IMR-90 (cell line): ENCODE results near the gene PSMA7. TPM values are rescaled to one million over a fixed set of nuclear protein-coding genes. Genes with fewer than 3 reads are reported as not detected.

Experiments
- ATAC-seq: fragments of 200-7000 bp; cut with Tn5 transposase; 2 replicates; pipeline ENCODE4 v1.9.1; 2020; ENCODE audit warnings: low read depth, mild to moderate bottlenecking, moderate library complexity
- BruUV-seq: library from RNA; stranded (reverse); fragments of 400-500 nt; replicated peaks from 2 replicates; lab custom pipeline; 2021; lab: Mats Ljungman, UMichigan
- CTCF ChIA-PET: fragments of 300-600 bp; formaldehyde crosslinking; extraction: SDS; loops from one replicate; lab custom pipeline; 2021; ENCODE audit warnings: antibody characterized with exemption; lab: Yijun Ruan, JAX
- POLR2A ChIA-PET: fragments of 300-600 bp; sonication (Branson Sonifier 250); formaldehyde crosslinking; loops from one replicate; lab custom pipeline; 2022; ENCODE audit warnings: antibody characterized with exemption; ENCODE audit not compliant: unreplicated experiment; lab: Charles Lee
- DNase-seq: peaks from one replicate; pipeline ENCODE4 v3.0.0; 2013
- H2AFZ ChIP-seq: replicated peaks from 2 replicates; pipeline ENCODE3; 2013; ENCODE audit warnings: low read length, mild to moderate bottlenecking; ENCODE audit not compliant: poor library complexity
- H2AK5ac ChIP-seq: 2 replicates; pipeline ENCODE4 v1.6.1; 2013; ENCODE audit warnings: low read depth, low read length, inconsistent platforms
- H2AK9ac ChIP-seq: replicated peaks from 2 replicates; pipeline ENCODE3; 2013; ENCODE audit warnings: mild to moderate bottlenecking, low read depth, low read length, moderate library complexity; ENCODE audit not compliant: poor library complexity
- H2BK120ac ChIP-seq: 2 replicates; pipeline ENCODE4 v1.6.1; 2013; ENCODE audit warnings: low read depth, low read length, inconsistent platforms
- H2BK15ac ChIP-seq: 3 replicates; pipeline ENCODE4 v1.6.1; 2013; ENCODE audit warnings: low read depth, low read length, inconsistent platforms
- H2BK20ac ChIP-seq: 2 replicates; pipeline ENCODE4 v1.6.1; 2013; ENCODE audit warnings: low read depth, mild to moderate bottlenecking, inconsistent platforms, low read length, moderate library complexity
- H2BK5ac ChIP-seq: 2 replicates; pipeline ENCODE4 v1.6.1; 2013; ENCODE audit warnings: mild to moderate bottlenecking, low read depth, low read length, inconsistent platforms; ENCODE audit not compliant: poor library complexity, severe bottlenecking
- H3K14ac ChIP-seq: replicated peaks from 2 replicates; pipeline ENCODE4 v1.6.1; 2013; ENCODE audit warnings: low read depth, low read length, inconsistent platforms
- H3K18ac ChIP-seq: 2 replicates; pipeline ENCODE4 v1.6.1; 2013; ENCODE audit warnings: low read depth, low read length, control low read depth
- H3K23ac ChIP-seq: 2 replicates; pipeline ENCODE4 v1.6.1; 2013; ENCODE audit warnings: low read depth, low read length, inconsistent platforms
- H3K27ac ChIP-seq: 2 replicates; pipeline ENCODE4 v1.5.1; 2013; ENCODE audit warnings: mild to moderate bottlenecking, control low read depth, low read length; ENCODE audit not compliant: insufficient read depth
- H3K27me3 ChIP-seq: 2 replicates; pipeline ENCODE4 v1.6.1; 2013; ENCODE audit warnings: low read length; ENCODE audit not compliant: control insufficient read depth, insufficient read depth
- H3K36me3 ChIP-seq: 2 replicates; pipeline ENCODE4 v1.6.1; 2013; ENCODE audit warnings: low read length, mixed read lengths; ENCODE audit not compliant: control insufficient read depth, insufficient read depth
- H3K4ac ChIP-seq: 2 replicates; pipeline ENCODE4 v1.6.1; 2013; ENCODE audit warnings: low read depth, low read length, inconsistent platforms
- H3K4me1 ChIP-seq: 2 replicates; pipeline ENCODE4 v1.6.1; 2013; ENCODE audit warnings: low read length, mixed read lengths; ENCODE audit not compliant: control insufficient read depth, insufficient read depth
- H3K4me2 ChIP-seq: 2 replicates; pipeline ENCODE4 v1.6.1; 2013; ENCODE audit warnings: low read depth, mild to moderate bottlenecking, control low read depth, low read length, moderate library complexity
- H3K4me3 ChIP-seq: 2 replicates; pipeline ENCODE4 v1.5.1; 2013; ENCODE audit warnings: low read depth, mild to moderate bottlenecking, control low read depth, low read length, moderate library complexity; ENCODE audit not compliant: insufficient read depth
- H3K56ac ChIP-seq: 2 replicates; pipeline ENCODE4 v1.6.1; 2013; ENCODE audit warnings: low read length, inconsistent platforms; ENCODE audit not compliant: insufficient read depth; ENCODE audit errors: extremely low read depth
- H3K79me1 ChIP-seq, 2 experiments: 2 replicates each; pipeline ENCODE4 v1.6.1; 2013; ENCODE audit warnings: low read length in 2 of 2, inconsistent platforms in 1 of 2, low read depth in 1 of 2
- H3K9ac ChIP-seq: 2 replicates; pipeline ENCODE4 v1.6.1; 2013; ENCODE audit warnings: low read depth, low read length, control low read depth
- H3K9me1 ChIP-seq: 2 replicates; pipeline ENCODE4 v1.6.1; 2013; ENCODE audit warnings: low read length, inconsistent platforms; ENCODE audit not compliant: insufficient read depth
- H3K9me3 ChIP-seq: 2 replicates; pipeline ENCODE4 v1.6.1; 2013; ENCODE audit warnings: low read length; ENCODE audit not compliant: control insufficient read depth, insufficient read depth
- H4K20me1 ChIP-seq: 2 replicates; pipeline ENCODE4 v1.6.1; 2013; ENCODE audit warnings: low read length, inconsistent platforms; ENCODE audit not compliant: insufficient read depth
- H4K5ac ChIP-seq: 2 replicates; pipeline ENCODE4 v1.6.1; 2013; ENCODE audit warnings: mild to moderate bottlenecking, low read depth, low read length, control low read depth
- H4K8ac ChIP-seq, 2 experiments: 2 replicates each; pipeline ENCODE4 v1.6.1; 2013; ENCODE audit warnings: low read depth in 2 of 2, low read length in 2 of 2, control low read depth in 1 of 2, inconsistent platforms in 1 of 2
- H4K91ac ChIP-seq: 2 replicates; pipeline ENCODE4 v1.6.1; 2013; ENCODE audit warnings: low read depth, low read length, inconsistent platforms; ENCODE audit not compliant: insufficient read depth
- BHLHE40 ChIP-seq: fragments of 150-350 bp; IDR thresholded peaks from 2 replicates; pipeline ENCODE4 v1.6.1; 2016; ENCODE audit warnings: mild to moderate bottlenecking, low read depth, low read length
- CEBPB ChIP-seq: IDR thresholded peaks from 2 replicates; pipeline ENCODE4 v1.6.1; 2012; ENCODE audit warnings: low read depth, low read length, improper control_type of control experiment
- CHD1 ChIP-seq: IDR thresholded peaks from 2 replicates; pipeline ENCODE4 v1.6.1; 2012; ENCODE audit warnings: low read depth, low read length, improper control_type of control experiment
- FOS ChIP-seq: fragments of 150-350 bp; IDR thresholded peaks from 2 replicates; pipeline ENCODE4 v1.6.1; 2016; ENCODE audit warnings: low read depth, low read length
- MAFK ChIP-seq: IDR thresholded peaks from 2 replicates; pipeline ENCODE4 v1.6.1; 2012; ENCODE audit warnings: low read depth, low read length, improper control_type of control experiment
- MAZ ChIP-seq: IDR thresholded peaks from 2 replicates; pipeline ENCODE4 v1.6.1; 2012; ENCODE audit warnings: low read depth, mild to moderate bottlenecking, low read length, improper control_type of control experiment, moderate library complexity, borderline replicate concordance
- MXI1 ChIP-seq: IDR thresholded peaks from 2 replicates; pipeline ENCODE4 v1.6.1; 2012; ENCODE audit warnings: low read depth, mild to moderate bottlenecking, low read length, moderate library complexity, borderline replicate concordance
- NFE2L2 ChIP-seq: fragments of 150-350 bp; IDR thresholded peaks from 2 replicates; pipeline ENCODE4 v1.6.1; 2016; ENCODE audit warnings: low read depth, mild to moderate bottlenecking, low read length
- POLR2A ChIP-seq: IDR thresholded peaks from 2 replicates; pipeline ENCODE4 v1.6.1; 2012; ENCODE audit warnings: mild to moderate bottlenecking, low read depth, low read length
- RAD21 ChIP-seq: IDR thresholded peaks from 2 replicates; pipeline ENCODE4 v1.6.1; 2012; ENCODE audit warnings: low read length, improper control_type of control experiment
- RCOR1 ChIP-seq: IDR thresholded peaks from 2 replicates; pipeline ENCODE4 v1.6.1; 2012; ENCODE audit warnings: mild to moderate bottlenecking, low read length, improper control_type of control experiment; ENCODE audit not compliant: insufficient replicate concordance
- RFX5 ChIP-seq: IDR thresholded peaks from 2 replicates; pipeline ENCODE4 v1.8.0; 2012; ENCODE audit warnings: low read depth, mild to moderate bottlenecking, low read length, moderate library complexity
- SMC3 ChIP-seq: fragments of 150-350 bp; IDR thresholded peaks from 2 replicates; pipeline ENCODE4 v1.6.1; 2016; ENCODE audit warnings: low read depth, mild to moderate bottlenecking, antibody characterized with exemption, low read length, moderate library complexity
- WGBS, 2 experiments: methylation state at CpG; one replicate each; pipeline versions ENCODE4 v1.1.5 to v1.1.7; 2013; ENCODE audit warnings: missing lambda C conversion rate in 2 of 2; ENCODE audit not compliant: insufficient read length in 1 of 2; ENCODE audit errors: extremely low coverage in 2 of 2; 5-methylcytosine and 5-hydroxymethylcytosine counted together
- dilution Hi-C: fragments of 300-500 bp; cut with HindIII; formaldehyde crosslinking; loops from one replicate; pipeline ENCODE4 v1.14.3; 2018; ENCODE audit warnings: low sequenced_read_pairs; ENCODE audit not compliant: unreplicated experiment
- in situ Hi-C: fragments of 300-500 bp; cut with MboI; formaldehyde crosslinking; loops from 3 replicates; pipeline ENCODE4 v1.14.3; 2019; ENCODE audit warnings: low sequenced_read_pairs, inconsistent platforms, mixed read lengths
- intact Hi-C: fragments of 100-400 bp; cut with micrococcal nuclease; formaldehyde crosslinking; loops from 2 replicates; pipeline ENCODE4 v1.10.0; 2022
- polyA plus RNA-seq, 3 experiments: library from polyadenylated mRNA; depleted of rRNA; stranded (reverse); fragments of >200 nt; gene quantifications; 2 replicates each; pipeline ENCODE4 v1.2.3, GENCODE V29; 2012; ENCODE audit warnings: low replicate concordance in 1 of 3
- total RNA-seq: library from RNA; depleted of rRNA; stranded (reverse); fragments of >200 nt; gene quantifications from 2 replicates; pipeline ENCODE4 v1.2.3, GENCODE V29; 2012
- TF ChIP-seq, protein P1 (sequence below): fragments of 150-350 bp; IDR thresholded peaks from 2 replicates; pipeline ENCODE4 v1.6.1; 2017; ENCODE audit warnings: mild to moderate bottlenecking, antibody characterized with exemption, low read length, low read depth
- TF ChIP-seq, protein P2 (sequence below): fragments of 150-350 bp; IDR thresholded peaks from 2 replicates; pipeline ENCODE4 v1.6.1; 2016; ENCODE audit warnings: low read depth, mild to moderate bottlenecking, low read length, moderate library complexity, borderline replicate concordance
- TF ChIP-seq, protein P3 (sequence below): conservative IDR thresholded peaks from 2 replicates; pipeline ENCODE4 v1.5.1; 2012; ENCODE audit warnings: mild to moderate bottlenecking, low read depth, low read length, improper control_type of control experiment

The PSMA7 gene
- total and polyA plus RNA-seq, 2 of the 4 experiments (the other 2 are of a cell fraction), result 417 to 458 TPM

DNA sequence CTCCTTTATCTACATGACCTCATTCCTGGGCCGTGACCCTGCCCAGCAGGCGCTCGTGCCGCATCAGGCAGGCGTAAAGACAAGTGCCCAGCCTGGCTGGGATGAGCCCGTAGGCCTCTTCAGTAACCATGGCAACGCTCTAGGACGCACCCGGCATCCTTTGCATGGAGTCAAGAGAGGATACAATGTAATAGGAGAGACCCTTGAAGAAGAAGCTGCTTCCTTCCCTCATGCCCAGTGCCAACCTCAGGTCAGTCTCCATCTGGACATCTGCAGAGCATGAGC is 25.9 kb downstream of the PSMA7 start:
- Histone ChIP-seq H3K4me1 (no peaks in the 10 kb centered on the region), H3K18ac (no peak overlapping the region), H3K9me3 (peaks cover 14% of the 10 kb centered on the region), H2AK5ac (no peak overlapping the region), H3K79me1 (no peaks in the 10 kb centered on the region), H3K56ac (no peak overlapping the region), H4K91ac (no peak overlapping the region), H3K23ac (no peak overlapping the region), H2BK15ac (no peak overlapping the region), H4K5ac (no peak overlapping the region), H4K8ac (no peak overlapping the region), H2AK9ac (no peak overlapping the region), H3K27me3 (peaks cover 33% of the 10 kb centered on the region), H3K9me1 (no peaks in the 10 kb centered on the region), H2BK120ac (no peak overlapping the region), H3K36me3 (no peaks in the 10 kb centered on the region), H3K4me3 (no peak overlapping the region), H3K9ac (no peak overlapping the region), H3K4ac (no peak overlapping the region), H3K4me2 (no peak overlapping the region), H2BK20ac (no peak overlapping the region), H2BK5ac (no peak overlapping the region), H4K20me1 (no peaks in the 10 kb centered on the region), H3K27ac (no peak overlapping the region), H2AFZ (no peak overlapping the region), H3K14ac (no peak overlapping the region)
- no TSS peak for BruUV-seq
- dilution Hi-C loops (no loop called here), intact Hi-C loops (no loop called here), in situ Hi-C loops (no loop called here)
- TF ChIP-seq RCOR1, result no peak
- no peak for TF ChIP-seq SMC3
- TF ChIP-seq CEBPB, result no peak
- TF ChIP-seq, protein P1, sequence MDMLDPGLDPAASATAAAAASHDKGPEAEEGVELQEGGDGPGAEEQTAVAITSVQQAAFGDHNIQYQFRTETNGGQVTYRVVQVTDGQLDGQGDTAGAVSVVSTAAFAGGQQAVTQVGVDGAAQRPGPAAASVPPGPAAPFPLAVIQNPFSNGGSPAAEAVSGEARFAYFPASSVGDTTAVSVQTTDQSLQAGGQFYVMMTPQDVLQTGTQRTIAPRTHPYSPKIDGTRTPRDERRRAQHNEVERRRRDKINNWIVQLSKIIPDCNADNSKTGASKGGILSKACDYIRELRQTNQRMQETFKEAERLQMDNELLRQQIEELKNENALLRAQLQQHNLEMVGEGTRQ, result no peak
- TF ChIP-seq FOS, result no peak
- TF ChIP-seq, protein P2, sequence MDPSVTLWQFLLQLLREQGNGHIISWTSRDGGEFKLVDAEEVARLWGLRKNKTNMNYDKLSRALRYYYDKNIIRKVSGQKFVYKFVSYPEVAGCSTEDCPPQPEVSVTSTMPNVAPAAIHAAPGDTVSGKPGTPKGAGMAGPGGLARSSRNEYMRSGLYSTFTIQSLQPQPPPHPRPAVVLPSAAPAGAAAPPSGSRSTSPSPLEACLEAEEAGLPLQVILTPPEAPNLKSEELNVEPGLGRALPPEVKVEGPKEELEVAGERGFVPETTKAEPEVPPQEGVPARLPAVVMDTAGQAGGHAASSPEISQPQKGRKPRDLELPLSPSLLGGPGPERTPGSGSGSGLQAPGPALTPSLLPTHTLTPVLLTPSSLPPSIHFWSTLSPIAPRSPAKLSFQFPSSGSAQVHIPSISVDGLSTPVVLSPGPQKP, result no peak
- TF ChIP-seq MXI1, result no peak
- TF ChIP-seq NFE2L2, result no peak
- TF ChIP-seq, protein P3, sequence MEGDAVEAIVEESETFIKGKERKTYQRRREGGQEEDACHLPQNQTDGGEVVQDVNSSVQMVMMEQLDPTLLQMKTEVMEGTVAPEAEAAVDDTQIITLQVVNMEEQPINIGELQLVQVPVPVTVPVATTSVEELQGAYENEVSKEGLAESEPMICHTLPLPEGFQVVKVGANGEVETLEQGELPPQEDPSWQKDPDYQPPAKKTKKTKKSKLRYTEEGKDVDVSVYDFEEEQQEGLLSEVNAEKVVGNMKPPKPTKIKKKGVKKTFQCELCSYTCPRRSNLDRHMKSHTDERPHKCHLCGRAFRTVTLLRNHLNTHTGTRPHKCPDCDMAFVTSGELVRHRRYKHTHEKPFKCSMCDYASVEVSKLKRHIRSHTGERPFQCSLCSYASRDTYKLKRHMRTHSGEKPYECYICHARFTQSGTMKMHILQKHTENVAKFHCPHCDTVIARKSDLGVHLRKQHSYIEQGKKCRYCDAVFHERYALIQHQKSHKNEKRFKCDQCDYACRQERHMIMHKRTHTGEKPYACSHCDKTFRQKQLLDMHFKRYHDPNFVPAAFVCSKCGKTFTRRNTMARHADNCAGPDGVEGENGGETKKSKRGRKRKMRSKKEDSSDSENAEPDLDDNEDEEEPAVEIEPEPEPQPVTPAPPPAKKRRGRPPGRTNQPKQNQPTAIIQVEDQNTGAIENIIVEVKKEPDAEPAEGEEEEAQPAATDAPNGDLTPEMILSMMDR, result no peak
- TF ChIP-seq RFX5, result no peak
- no peak for TF ChIP-seq CHD1
- TF ChIP-seq POLR2A, result no peak
- no peak for TF ChIP-seq BHLHE40
- TF ChIP-seq MAZ, result no peak
- no peak for TF ChIP-seq MAFK
- TF ChIP-seq RAD21, result no peak
- WGBS, 2 experiments, result 0% methylated on average over 1 of the region's 9 CpGs; no CpG with 5 or more reads in 1 of the 2 experiments
- DNase-seq, result no peak
- CTCF ChIA-PET, result no interaction called here
- POLR2A ChIA-PET, result no interaction called here
- ATAC-seq, result no peak
